BLaER1 treated with 17β-estradiol and CSF1 and Interleukin-3, amounts not matched to agents 10 nM and 100 nM (cell line): ENCODE measurements around the gene NDUFAF5.

Source experiments
- H3K27ac ChIP-seq, 11 experiments: shearing (Covaris generic); formaldehyde crosslinking; 2 replicates each; pipeline ENCODE4 v1.8.1; 2022
- H3K27me3 ChIP-seq, 11 experiments: shearing (Covaris generic); formaldehyde crosslinking; 2 replicates each; pipeline ENCODE4 v1.8.1; 2022
- H3K36me3 ChIP-seq, 11 experiments: shearing (Covaris generic); formaldehyde crosslinking; 2 replicates each; pipeline ENCODE4 v1.8.1; 2022
- H3K4me1 ChIP-seq, 10 experiments: shearing (Covaris generic); formaldehyde crosslinking; 2 replicates each; pipeline ENCODE4 v1.8.1; 2022
- H3K4me2 ChIP-seq, 11 experiments: shearing (Covaris generic); formaldehyde crosslinking; 2 replicates each; pipeline ENCODE4 v1.8.1; 2022
- H3K4me3 ChIP-seq, 10 experiments: shearing (Covaris generic); formaldehyde crosslinking; 2 replicates each; pipeline ENCODE4 v1.8.1; 2022
- H3K9ac ChIP-seq, 11 experiments: shearing (Covaris generic); formaldehyde crosslinking; 2 replicates each; pipeline ENCODE4 v1.8.1; 2022
- H3K9me3 ChIP-seq, 11 experiments: shearing (Covaris generic); formaldehyde crosslinking; replicated peaks in 1 of 11; 2 replicates each; pipeline ENCODE4 v1.8.1; 2022
- H4K20me1 ChIP-seq, 11 experiments: shearing (Covaris generic); formaldehyde crosslinking; 2 replicates each; pipeline ENCODE4 v1.8.1; 2022
- Cebpa-rat ChIP-seq, 11 experiments: shearing (Covaris generic); IDR thresholded peaks; 2 replicates each; pipeline ENCODE4 v1.8.1; 2022

The NDUFAF5 gene

GRCh38 chr20:13809373-13809772 lies 24.5 kb downstream of the NDUFAF5 start:
- Histone ChIP-seq H3K4me2 (no peak overlapping the region), H3K4me1 (no peaks in the 10 kb centered on the region), H3K9me3 (no peaks in the 10 kb centered on the region), H3K4me3 (no peak overlapping the region), H4K20me1 (peaks cover 0 to 15% (median 0%) of the 10 kb centered on the region in 11 experiments; a peak in 8 of 22 replicates), H3K27me3 (no peaks in the 10 kb centered on the region), H3K36me3 (peaks cover 91 to 100% (median 99%) of the 10 kb centered on the region in 11 experiments), H3K9ac (no peak overlapping the region), H3K27ac (no peak overlapping the region)
- no peak for TF ChIP-seq Cebpa-rat (IDR thresholded peaks at IDR 0.05)

- Histone ChIP-seq H3K36me3 (peaks cover 91 to 100% (median 99%) of the 10 kb centered on the region in 11 experiments), H3K9ac (no peak overlapping the region), H3K9me3 (no peaks in the 10 kb centered on the region), H3K4me2 (no peak overlapping the region), H3K4me3 (no peak overlapping the region), H4K20me1 (peaks cover 0 to 16% (median 0%) of the 10 kb centered on the region in 11 experiments; a peak in 9 of 22 replicates), H3K27ac (no peak overlapping the region), H3K27me3 (no peaks in the 10 kb centered on the region), H3K4me1 (no peaks in the 10 kb centered on the region)
- no peak for TF ChIP-seq Cebpa-rat (IDR thresholded peaks at IDR 0.05)
Observed at GRCh38 chr20:13809855-13810254, 25.0 kb downstream of the NDUFAF5 start.

- Histone ChIP-seq H3K9ac (no peak overlapping the region), H3K27me3 (no peaks in the 10 kb centered on the region), H3K36me3 (peaks cover 93 to 100% (median 99%) of the 10 kb centered on the region in 11 experiments), H3K4me2 (no peak overlapping the region), H4K20me1 (peaks cover 0 to 19% (median 0%) of the 10 kb centered on the region in 11 experiments; a peak in 8 of 22 replicates), H3K9me3 (no peaks in the 10 kb centered on the region), H3K4me1 (no peaks in the 10 kb centered on the region), H3K27ac (no peak overlapping the region), H3K4me3 (no peak overlapping the region)
- TF ChIP-seq Cebpa-rat (IDR thresholded peaks at IDR 0.05): no peak
Observed at GRCh38 chr20:13810446-13810845, 25.6 kb downstream of the NDUFAF5 start.

GRCh38 chr20:13813910-13814309 lies 29.1 kb downstream of the NDUFAF5 start:
- no peaks in the 10 kb centered on the region for H3K27me3 ChIP-seq
- no peak overlapping the region for H3K4me2 ChIP-seq
- H3K9me3 ChIP-seq: no peaks in the 10 kb centered on the region
- H3K36me3 ChIP-seq: peaks cover 95 to 99% (median 98%) of the 10 kb centered on the region in 11 experiments
- H3K4me1 ChIP-seq: no peaks in the 10 kb centered on the region
- TF ChIP-seq Cebpa-rat (IDR thresholded peaks at IDR 0.05): no peak
- H3K27ac ChIP-seq: no peak overlapping the region
- no peak overlapping the region for H3K4me3 ChIP-seq
- H4K20me1 ChIP-seq: peaks cover 0 to 19% (median 8%) of the 10 kb centered on the region in 11 experiments; a peak in 8 of 22 replicates
- H3K9ac ChIP-seq: no peak overlapping the region

GRCh38 chr20:13814672-13815071 lies 29.8 kb downstream of the NDUFAF5 start:
- H3K27ac ChIP-seq: no peak overlapping the region
- H3K4me3 ChIP-seq: no peak overlapping the region
- H3K27me3 ChIP-seq: no peaks in the 10 kb centered on the region
- TF ChIP-seq Cebpa-rat (IDR thresholded peaks at IDR 0.05): no peak
- no peaks in the 10 kb centered on the region for H3K9me3 ChIP-seq
- H3K9ac ChIP-seq: no peak overlapping the region
- peaks cover 88 to 99% (median 90%) of the 10 kb centered on the region in 11 experiments for H3K36me3 ChIP-seq
- no peaks in the 10 kb centered on the region for H3K4me1 ChIP-seq
- H3K4me2 ChIP-seq: no peak overlapping the region
- peaks cover 0 to 19% (median 8%) of the 10 kb centered on the region in 11 experiments; a peak in 8 of 22 replicates for H4K20me1 ChIP-seq

- no peak for TF ChIP-seq Cebpa-rat (IDR thresholded peaks at IDR 0.05)
- Histone ChIP-seq H3K9me3 (no peaks in the 10 kb centered on the region), H3K4me1 (no peaks in the 10 kb centered on the region), H3K4me3 (no peak overlapping the region), H4K20me1 (peaks cover 0 to 20% (median 6%) of the 10 kb centered on the region in 11 experiments; a peak in 6 of 22 replicates), H3K27me3 (no peaks in the 10 kb centered on the region), H3K4me2 (no peak overlapping the region), H3K36me3 (peaks cover 71 to 95% (median 80%) of the 10 kb centered on the region in 11 experiments), H3K9ac (no peak overlapping the region), H3K27ac (no peak overlapping the region)
Observed at GRCh38 chr20:13816757-13817156, 31.9 kb downstream of the NDUFAF5 start.

GRCh38 chr20:13817342-13817741 lies 32.5 kb downstream of the NDUFAF5 start:
- Histone ChIP-seq H3K9ac (no peak overlapping the region), H4K20me1 (peaks cover 0 to 16% (median 5%) of the 10 kb centered on the region in 11 experiments; a peak in 5 of 22 replicates), H3K4me3 (no peak overlapping the region), H3K9me3 (no peaks in the 10 kb centered on the region), H3K4me2 (no peak overlapping the region), H3K36me3 (peaks cover 65 to 92% (median 75%) of the 10 kb centered on the region in 11 experiments), H3K27me3 (no peaks in the 10 kb centered on the region), H3K27ac (no peak overlapping the region), H3K4me1 (no peaks in the 10 kb centered on the region)
- no peak for TF ChIP-seq Cebpa-rat (IDR thresholded peaks at IDR 0.05)

- Histone ChIP-seq H3K4me2 (no peak overlapping the region), H3K4me1 (peaks cover 2 to 14% (median 5%) of the 10 kb centered on the region in 10 experiments; a peak in 19 of 20 replicates), H3K4me3 (no peak overlapping the region), H3K9ac (no peak overlapping the region), H3K36me3 (peaks cover 38 to 65% (median 48%) of the 10 kb centered on the region in 11 experiments), H4K20me1 (peaks cover 0 to 10% (median under 1%) of the 10 kb centered on the region in 11 experiments; a peak in 3 of 22 replicates), H3K9me3 (no peaks in the 10 kb centered on the region), H3K27ac (no peak overlapping the region), H3K27me3 (no peaks in the 10 kb centered on the region)
- TF ChIP-seq Cebpa-rat (IDR thresholded peaks at IDR 0.05): no peak
Observed at GRCh38 chr20:13819885-13820645, 35.2 kb downstream of the NDUFAF5 start.

- Histone ChIP-seq H3K27me3 (no peaks in the 10 kb centered on the region), H3K4me1 (peaks cover 8 to 26% (median 13%) of the 10 kb centered on the region in 10 experiments), H3K4me3 (no peak overlapping the region), H3K36me3 (peaks cover 22 to 47% (median 32%) of the 10 kb centered on the region in 11 experiments), H3K9me3 (no peaks in the 10 kb centered on the region), H3K9ac (no peak overlapping the region), H3K4me2 (no peak overlapping the region), H4K20me1 (0 out of 22 replicates have a peak, but pooled peaks cover 0 to 8% (median 0%) of the 10 kb centered on the region in 11 experiments), H3K27ac (no peak overlapping the region)
- no peak for TF ChIP-seq Cebpa-rat (IDR thresholded peaks at IDR 0.05)
Observed at GRCh38 chr20:13821876-13822275, 37.0 kb downstream of the NDUFAF5 start.
